ENCODE data around the gene ELMO2. TPM values are rescaled to one million over a fixed set of nuclear protein-coding genes. Genes with fewer than 3 reads are reported as not detected.
A peak's percentile ranks its signal among the peaks of the same experiment; 100 is the strongest.

ELMO2 gene
- total and polyA plus RNA-seq, 5 donors, result 20.7 to 40.2 (median 31.6) TPM

DNA sequence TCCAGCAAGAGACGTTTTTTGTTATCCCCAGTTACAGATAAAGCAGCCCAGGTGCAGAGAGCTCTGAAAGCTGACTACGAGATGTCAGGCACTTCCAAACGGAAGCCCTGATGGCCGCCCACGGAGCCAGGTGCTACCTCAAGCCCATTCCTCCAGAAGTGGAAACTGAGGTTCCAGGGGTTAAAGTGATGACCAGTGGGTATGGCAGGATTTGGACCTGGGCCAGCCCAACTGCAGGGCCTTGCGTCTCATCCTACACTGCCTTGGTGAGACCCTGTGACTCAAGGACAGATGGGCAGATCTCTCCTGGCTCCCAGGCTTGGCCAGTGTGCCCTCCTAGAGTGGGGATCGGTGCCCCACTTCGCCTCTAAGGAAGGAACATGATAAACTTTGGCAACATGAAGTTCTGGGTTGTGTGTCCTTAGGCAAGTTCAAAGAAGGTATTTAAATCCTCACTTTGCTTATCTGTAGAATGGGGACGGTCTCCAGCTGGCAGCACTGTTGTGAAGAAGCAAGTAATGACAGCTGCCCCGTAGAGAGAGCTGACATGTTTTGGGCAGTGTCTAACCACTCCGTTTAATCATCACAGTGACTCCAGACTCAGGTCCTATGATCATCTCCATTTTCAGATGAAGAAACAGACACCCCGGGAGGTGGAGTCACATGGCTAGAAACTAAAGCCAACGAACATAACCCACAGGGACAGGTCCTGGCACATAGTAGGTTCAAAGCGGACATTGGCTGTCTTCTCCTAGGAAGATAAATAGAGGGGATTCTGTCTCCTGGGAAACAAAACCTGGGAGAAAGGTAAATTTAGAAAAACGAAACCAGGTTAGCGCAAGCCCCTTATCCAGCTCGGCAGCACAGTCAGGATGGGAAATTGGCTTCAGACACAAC lies 63.7 kb downstream of the ELMO2 start:
- no peak overlapping the region for H3K27ac ChIP-seq (ENCODE audit: low read length)
- H3K4me1 ChIP-seq (ENCODE audit: control insufficient read depth, insufficient read depth, low read length), result peaks cover 2% of the 10 kb centered on the region
- no peaks in the 10 kb centered on the region for H3K9me3 ChIP-seq (ENCODE audit: control insufficient read depth, low read length)
- ATAC-seq (peak in 1 of 2 donors; percentile 32), DNase-seq (peak in 1 of 3 donors; percentile 60)
- no peaks in the 10 kb centered on the region for H3K27me3 ChIP-seq (ENCODE audit: control insufficient read depth, insufficient read depth)
- no peak overlapping the region for H3K4me3 ChIP-seq (ENCODE audit: low read length)
- intact Hi-C loops (cut with DNase I), result loop anchor here in 2 of 4 donors (5.0 to 10.0 kb wide), 2 partner anchors 210 to 318 kb away; partner anchors contain the start of gene SLC12A5 (in 1 of the 2)
- 32% methylated on average over 17 of the region's 17 CpGs for WGBS

DNA sequence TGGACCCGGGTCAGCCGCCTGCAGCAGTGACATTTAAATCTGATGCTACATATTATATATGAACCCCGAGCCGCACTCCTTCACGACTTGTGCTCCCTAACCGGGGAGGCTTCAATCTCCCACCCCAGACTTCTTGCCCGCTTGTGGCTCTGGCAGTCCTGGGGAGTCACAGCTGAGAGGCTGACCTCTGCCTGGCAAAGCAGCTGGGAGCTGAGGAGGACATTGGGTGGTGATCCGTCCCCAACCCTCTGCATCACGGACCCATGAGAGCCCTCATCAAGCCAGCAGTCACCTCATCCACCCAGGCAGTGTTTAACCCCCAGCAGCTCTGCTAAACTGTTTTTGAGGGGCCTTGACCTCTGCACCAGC lies 64.4 kb downstream of the ELMO2 start:
- Histone ChIP-seq H3K9me3 (ENCODE audit: control insufficient read depth, low read length) (no peaks in the 10 kb centered on the region), H3K27ac (ENCODE audit: low read length) (no peak overlapping the region), H3K4me3 (ENCODE audit: low read length) (no peak overlapping the region), H3K27me3 (ENCODE audit: control insufficient read depth, insufficient read depth) (no peaks in the 10 kb centered on the region), H3K4me1 (ENCODE audit: control insufficient read depth, insufficient read depth, low read length) (peaks cover 2% of the 10 kb centered on the region)
- WGBS, result 51% methylated on average over 9 of the region's 9 CpGs
- intact Hi-C loops (cut with DNase I), result loop anchor here in 2 of 4 donors (5.0 to 10.0 kb wide), 2 partner anchors 210 to 317 kb away; partner anchors contain the start of gene SLC12A5 (in 1 of the 2)
- DNase-seq, result no peak
- peak in 1 of 2 donors; percentile 32 for ATAC-seq

DNA sequence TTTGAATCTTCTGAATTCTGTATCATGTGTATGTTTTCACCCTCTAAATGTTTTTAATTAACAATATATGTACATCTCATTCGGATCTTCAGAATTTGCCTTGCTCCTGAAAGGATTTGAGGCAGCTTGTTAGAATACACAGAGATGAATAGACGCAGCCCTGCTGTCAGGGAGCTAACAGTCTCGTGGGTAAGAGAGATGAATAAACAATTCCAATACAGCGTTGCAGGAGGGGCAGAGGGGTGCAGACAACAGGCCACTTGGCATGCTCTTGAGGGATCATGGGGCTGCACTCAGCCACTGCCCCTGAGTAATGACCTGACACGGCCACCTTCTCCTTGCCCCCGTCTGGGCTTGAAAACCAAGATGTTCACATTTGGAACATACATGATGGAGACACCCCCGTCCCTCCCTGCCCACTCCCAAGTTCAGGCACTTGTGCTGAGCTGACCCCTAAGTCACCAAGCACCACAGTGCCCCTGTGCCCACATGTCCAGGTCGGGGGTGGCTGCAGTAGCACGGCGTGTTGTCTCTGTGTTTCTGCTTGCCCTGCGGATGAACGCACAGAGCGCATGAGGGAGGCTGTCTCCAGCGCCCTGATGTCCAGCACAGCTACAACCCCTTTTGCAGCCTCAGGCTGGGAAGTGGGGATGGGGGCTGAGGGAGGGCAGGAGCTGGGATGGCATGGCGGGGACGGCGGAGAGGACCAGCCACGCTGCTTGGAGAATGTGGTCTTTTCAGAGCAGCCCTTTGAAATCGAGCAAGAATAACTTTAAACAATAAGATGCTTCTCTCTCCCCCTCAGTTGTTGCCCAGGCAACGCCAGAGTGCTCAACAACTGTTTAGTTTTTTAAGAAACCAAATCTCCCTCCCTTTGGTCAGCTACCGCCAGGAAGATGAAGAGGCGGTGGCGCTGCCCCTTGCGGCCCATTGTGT lies 65.1 kb downstream of the ELMO2 start:
- WGBS, result 58% methylated on average over 24 of the region's 24 CpGs
- intact Hi-C loops (cut with DNase I), result loop anchor here in 2 of 4 donors (5.0 to 10.0 kb wide), 2 partner anchors 209 to 317 kb away; partner anchors contain the start of gene SLC12A5 (in 1 of the 2)
- ATAC-seq, result no peak

DNA sequence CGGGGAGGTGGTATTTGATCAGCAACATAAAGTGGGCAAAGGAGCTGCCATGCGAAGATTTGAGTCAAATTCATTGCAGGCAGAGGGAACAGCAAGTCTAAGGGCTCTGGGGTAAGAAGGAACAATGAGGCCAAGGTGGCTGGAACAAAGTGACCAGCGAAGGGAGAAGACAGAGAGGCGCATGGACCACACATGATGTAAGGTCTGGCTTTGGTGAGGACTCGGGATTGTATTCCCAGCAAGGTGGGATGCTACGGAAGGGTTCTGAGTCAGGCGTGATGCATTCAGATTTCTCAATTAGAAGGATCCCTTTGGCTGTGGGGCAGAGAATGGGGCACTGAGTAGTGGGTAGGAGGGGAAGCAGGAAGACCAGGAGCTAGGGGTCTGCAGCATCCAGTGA lies 67.4 kb downstream of the ELMO2 start:
- intact Hi-C loops (cut with DNase I), result no loop called here
- Histone ChIP-seq H3K4me1 (ENCODE audit: control insufficient read depth, insufficient read depth, low read length) (peaks cover 2% of the 10 kb centered on the region), H3K27ac (ENCODE audit: low read length) (no peak overlapping the region), H3K27me3 (ENCODE audit: control insufficient read depth, insufficient read depth) (no peaks in the 10 kb centered on the region), H3K4me3 (ENCODE audit: low read length) (no peak overlapping the region), H3K9me3 (ENCODE audit: control insufficient read depth, low read length) (no peaks in the 10 kb centered on the region)
- DNase-seq, result no peak
- 75% methylated on average over 7 of the region's 7 CpGs for WGBS
- ATAC-seq, result no peak

More for the DNA sequence above, 65.1 kb downstream of the ELMO2 start:
- no peak overlapping the region for H3K27ac ChIP-seq (ENCODE audit: low read length)
- no peaks in the 10 kb centered on the region for H3K9me3 ChIP-seq (ENCODE audit: control insufficient read depth, low read length)
- peak in 1 of 3 donors; percentile 13 for DNase-seq
- H3K27me3 ChIP-seq (ENCODE audit: control insufficient read depth, insufficient read depth), result no peaks in the 10 kb centered on the region
- peaks cover 2% of the 10 kb centered on the region for H3K4me1 ChIP-seq (ENCODE audit: control insufficient read depth, insufficient read depth, low read length)
- H3K4me3 ChIP-seq (ENCODE audit: low read length), result no peak overlapping the region

DNA sequence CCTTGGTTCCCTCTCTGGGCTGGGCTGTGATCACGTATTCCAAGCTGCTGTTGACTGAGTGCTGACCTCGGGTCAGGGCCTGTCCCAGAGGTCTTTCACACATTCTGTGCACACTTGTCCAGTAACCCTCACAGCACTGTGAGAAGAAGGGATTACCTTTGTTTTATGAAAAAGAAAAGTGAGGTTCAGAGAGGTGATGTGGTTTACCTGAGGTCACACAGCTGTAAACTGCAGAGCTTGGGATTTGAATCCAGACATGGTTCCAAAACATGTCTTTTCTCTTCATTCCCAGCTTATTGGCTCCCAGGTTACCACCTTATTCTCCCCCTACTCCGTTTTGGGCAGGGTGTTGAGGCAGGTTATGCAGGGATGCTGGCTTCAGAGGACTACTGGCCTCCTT lies 69.7 kb downstream of the ELMO2 start:
- 46% methylated on average over 3 of the region's 3 CpGs for WGBS

DNA sequence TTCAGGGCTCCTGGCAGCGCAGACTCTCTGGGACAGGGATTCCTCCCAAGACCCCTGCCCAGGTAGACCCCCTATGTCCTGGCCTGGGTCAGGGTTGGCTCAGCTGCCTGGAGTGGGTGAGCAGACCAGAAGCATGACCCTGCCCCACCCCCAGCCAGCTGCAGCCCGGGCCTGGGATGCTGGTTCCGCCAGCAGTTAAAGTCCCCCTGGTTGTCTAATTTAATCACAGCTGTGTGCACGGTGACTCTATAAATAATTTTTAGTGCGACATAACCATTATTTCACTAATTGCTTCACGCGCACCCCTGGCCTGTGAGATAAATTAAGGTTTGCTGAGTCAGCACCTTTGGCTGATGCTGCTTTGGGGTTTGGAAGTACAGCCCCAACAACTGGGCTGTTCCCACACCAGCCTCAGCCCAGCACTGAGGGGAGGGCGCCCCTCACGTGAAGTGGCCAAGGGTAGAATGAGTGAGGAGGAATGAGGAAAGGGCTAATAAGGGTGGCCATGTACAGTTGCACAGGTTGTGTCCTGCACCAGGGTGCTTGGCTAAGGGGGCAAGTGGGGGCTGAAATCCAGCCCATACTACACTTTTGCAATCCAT lies 72.0 kb downstream of the ELMO2 start:
- Histone ChIP-seq H3K9me3 (ENCODE audit: control insufficient read depth, low read length) (no peaks in the 10 kb centered on the region), H3K4me1 (ENCODE audit: control insufficient read depth, insufficient read depth, low read length) (no peaks in the 10 kb centered on the region), H3K27ac (ENCODE audit: low read length) (no peak overlapping the region), H3K27me3 (ENCODE audit: control insufficient read depth, insufficient read depth) (no peaks in the 10 kb centered on the region), H3K4me3 (ENCODE audit: low read length) (no peak overlapping the region)
- DNase-seq (no peak), ATAC-seq (no peak)
- intact Hi-C loops (cut with DNase I), result no loop called here
- WGBS, result 45% methylated on average over 9 of the region's 9 CpGs

More for the DNA sequence above, 69.7 kb downstream of the ELMO2 start:
- no peaks in the 10 kb centered on the region for H3K27me3 ChIP-seq (ENCODE audit: control insufficient read depth, insufficient read depth)
- no peaks in the 10 kb centered on the region for H3K9me3 ChIP-seq (ENCODE audit: control insufficient read depth, low read length)
- ATAC-seq (no peak), DNase-seq (no peak)
- no peaks in the 10 kb centered on the region for H3K4me1 ChIP-seq (ENCODE audit: control insufficient read depth, insufficient read depth, low read length)
- intact Hi-C loops (cut with DNase I), result no loop called here
- no peak overlapping the region for H3K4me3 ChIP-seq (ENCODE audit: low read length)
- H3K27ac ChIP-seq (ENCODE audit: low read length), result no peak overlapping the region

DNA sequence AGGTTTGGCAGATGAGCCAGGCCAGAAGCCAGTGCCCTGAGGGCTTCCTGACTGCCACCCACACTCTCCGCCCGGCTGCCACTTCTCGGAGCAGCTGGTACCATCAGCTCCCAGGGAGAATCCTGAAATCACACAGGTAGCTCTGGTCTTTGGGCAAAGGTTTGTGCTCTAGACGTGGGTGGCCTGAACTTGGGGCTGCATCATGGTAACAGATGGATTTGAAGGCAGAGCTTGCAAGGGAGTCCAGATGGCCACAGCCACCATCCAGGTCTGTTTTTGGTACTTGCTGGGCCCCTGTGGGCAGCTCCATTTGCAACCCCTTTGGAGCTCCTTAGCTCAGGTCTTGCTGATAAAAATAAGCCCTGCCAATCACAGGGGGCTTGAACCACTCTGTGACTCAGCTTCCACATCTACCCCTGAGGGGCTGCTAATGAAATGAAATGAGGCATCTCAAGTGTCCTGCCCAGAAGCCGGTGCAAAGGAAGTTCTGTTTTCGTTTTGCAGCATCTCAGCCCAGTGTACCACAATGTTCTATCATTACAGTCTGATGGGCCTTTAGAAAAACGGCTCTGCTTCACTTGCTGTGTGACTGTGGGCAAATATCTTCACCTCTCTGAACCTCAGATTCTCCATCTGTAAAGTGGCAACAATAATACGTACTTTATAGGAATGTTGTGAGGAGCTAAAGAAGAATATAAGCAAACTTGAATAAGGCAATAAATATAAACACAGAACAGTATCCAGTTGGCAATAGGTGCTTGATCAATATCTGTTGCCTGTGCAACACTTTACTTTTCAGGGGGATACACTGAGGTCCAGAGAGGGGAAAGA lies 73.0 kb downstream of the ELMO2 start:
- Histone ChIP-seq H3K27me3 (ENCODE audit: control insufficient read depth, insufficient read depth) (no peaks in the 10 kb centered on the region), H3K4me1 (ENCODE audit: control insufficient read depth, insufficient read depth, low read length) (no peaks in the 10 kb centered on the region), H3K4me3 (ENCODE audit: low read length) (no peak overlapping the region), H3K9me3 (ENCODE audit: control insufficient read depth, low read length) (no peaks in the 10 kb centered on the region), H3K27ac (ENCODE audit: low read length) (no peak overlapping the region)
- WGBS, result 59% methylated on average over 8 of the region's 8 CpGs
- intact Hi-C loops (cut with DNase I), result no loop called here
- ATAC-seq (peak; percentile 21 to 69), DNase-seq (no peak)

DNA sequence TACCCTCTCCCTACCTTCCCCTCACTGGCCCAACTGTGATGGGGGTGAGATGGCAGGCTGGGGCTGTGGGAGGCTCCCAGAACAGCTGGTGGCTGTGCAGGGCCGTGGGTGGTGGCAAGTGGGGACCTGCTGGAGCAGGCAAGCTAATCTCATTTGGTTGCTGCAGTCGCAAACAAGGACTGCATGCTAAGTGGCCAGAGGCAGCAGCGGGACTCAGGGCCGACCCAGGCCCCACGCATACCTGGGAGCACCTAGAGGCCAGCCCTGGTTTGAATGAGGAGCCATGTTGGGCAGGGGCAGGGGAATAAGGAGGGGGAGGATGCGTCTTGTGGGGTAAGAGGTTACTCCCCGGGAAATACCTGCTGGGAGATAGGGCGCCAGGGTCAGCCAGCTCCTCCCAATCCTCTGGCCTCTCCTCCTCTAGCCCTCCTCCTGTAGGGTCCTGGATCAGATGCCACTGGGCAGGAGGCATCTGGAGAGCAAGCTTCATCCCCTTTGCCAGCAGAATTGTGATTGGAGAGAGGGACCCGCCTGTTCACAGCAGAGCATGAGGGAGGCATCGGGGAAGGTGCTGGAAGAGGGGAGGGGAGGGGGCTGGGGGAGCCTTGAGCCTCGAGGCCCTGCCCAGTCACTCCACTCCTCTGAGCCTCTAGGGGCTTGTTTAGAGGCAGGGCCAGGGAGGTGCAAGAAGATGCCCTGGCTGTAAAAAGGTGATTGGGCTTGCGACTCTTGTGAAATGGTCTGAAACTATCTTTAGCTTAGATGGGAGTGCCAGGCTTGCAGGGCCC lies 73.8 kb downstream of the ELMO2 start:
- Histone ChIP-seq H3K4me3 (ENCODE audit: low read length) (no peak overlapping the region), H3K27ac (ENCODE audit: low read length) (no peak overlapping the region), H3K9me3 (ENCODE audit: control insufficient read depth, low read length) (no peaks in the 10 kb centered on the region), H3K27me3 (ENCODE audit: control insufficient read depth, insufficient read depth) (no peaks in the 10 kb centered on the region), H3K4me1 (ENCODE audit: control insufficient read depth, insufficient read depth, low read length) (no peaks in the 10 kb centered on the region)
- DNase-seq, result no peak
- WGBS, result 38% methylated on average over 12 of the region's 12 CpGs
- intact Hi-C loops (cut with DNase I), result no loop called here
- ATAC-seq, result no peak

DNA sequence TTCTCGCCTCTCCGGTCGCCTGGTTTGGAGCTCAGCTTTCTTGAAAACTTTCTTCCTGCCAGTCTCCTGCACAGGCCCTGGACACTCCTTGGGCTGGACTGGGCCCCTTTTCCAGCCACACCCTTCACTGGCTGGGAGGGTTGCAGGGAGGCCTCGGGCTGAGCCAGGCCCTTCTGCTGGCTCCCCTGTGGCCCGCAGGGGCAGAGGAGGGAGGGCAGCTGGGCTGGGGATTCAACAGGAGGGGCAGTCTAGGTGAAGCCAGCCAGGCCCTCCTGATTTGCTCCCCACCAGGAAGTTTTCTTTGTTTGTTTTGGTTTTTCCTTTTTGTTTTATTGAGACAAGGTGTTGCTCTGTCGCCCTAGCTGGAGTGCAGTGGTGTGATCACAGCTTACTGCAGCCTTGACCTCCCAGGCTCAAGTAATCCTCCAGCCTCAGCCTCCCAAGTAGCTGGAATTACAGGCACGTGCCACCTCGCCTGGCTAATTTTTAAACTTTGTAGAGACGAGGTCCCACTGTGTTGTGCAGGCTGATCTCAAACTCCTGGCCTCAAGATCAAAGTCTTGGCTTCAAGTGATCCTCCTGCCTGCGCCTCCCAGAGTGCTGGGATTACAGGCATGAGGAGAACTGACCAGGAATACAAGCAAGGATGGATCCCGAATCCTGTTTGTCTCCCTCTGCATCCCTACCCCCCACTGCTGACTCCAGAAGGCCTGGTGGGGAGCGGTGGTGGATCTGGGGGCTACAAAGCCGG lies 74.6 kb downstream of the ELMO2 start:
- ATAC-seq (no peak), DNase-seq (no peak)
- intact Hi-C loops (cut with DNase I), result no loop called here
- WGBS, result 71% methylated on average over 13 of the region's 13 CpGs
- Histone ChIP-seq H3K27ac (ENCODE audit: low read length) (no peak overlapping the region), H3K9me3 (ENCODE audit: control insufficient read depth, low read length) (no peaks in the 10 kb centered on the region), H3K4me1 (ENCODE audit: control insufficient read depth, insufficient read depth, low read length) (no peaks in the 10 kb centered on the region), H3K27me3 (ENCODE audit: control insufficient read depth, insufficient read depth) (no peaks in the 10 kb centered on the region), H3K4me3 (ENCODE audit: low read length) (no peak overlapping the region)
